Cardiac ventricle fibroblast (primary cell): ENCODE measurements around the gene SAPCD2. TPM values are rescaled to one million over a fixed set of nuclear protein-coding genes. Genes with fewer than 3 reads are reported as not detected.

Experiments
- total RNA-seq: library from RNA; depleted of rRNA; stranded (reverse); fragments of >200 nt; gene quantifications from 2 replicates; pipeline ENCODE4 v1.2.3, GENCODE V29; 2015

The SAPCD2 gene
- 0.34 and 0.75 TPM in 2 replicates for total RNA-seq

GRCh38 chr9:137070201-137070905, at the start of gene SAPCD2:
SAPCD2 (minus strand) TSS chr9:137070557; CDS start chr9:137070460, 97 bp downstream.

GRCh38 chr9:137114613-137115393, 44.4 kb upstream of the SAPCD2 start, which contains the start of gene DPP7:
DPP7 (minus strand) TSS chr9:137114733; CDS start chr9:137114713, 20 bp downstream.

GRCh38 chr9:137086531-137087408, 16.4 kb upstream of the SAPCD2 start, which contains the start of gene MAN1B1:
MAN1B1 (plus strand) TSS chr9:137086985; CDS start chr9:137087000, 15 bp downstream.

GRCh38 chr9:137077010-137077747, 6.8 kb upstream of the SAPCD2 start, which contains the start of gene UAP1L1:
UAP1L1 (plus strand) TSS chr9:137077517; CDS start chr9:137077533, 16 bp downstream.

GRCh38 chr9:137053944-137054931, 16.1 kb downstream of the SAPCD2 start, which contains the start of gene ENTPD2:
ENTPD2 (minus strand) TSS chr9:137054061; CDS start chr9:137053997, 64 bp downstream.

GRCh38 chr9:137046088-137046787, 24.1 kb downstream of the SAPCD2 start, which contains the start of gene NPDC1:
NPDC1 (minus strand) TSS chr9:137046177; CDS start chr9:137045989, 188 bp downstream.

GRCh38 chr9:137031904-137032640, 38.3 kb downstream of the SAPCD2 start, which contains the start of gene FUT7:
FUT7 (minus strand) TSS chr9:137032088; CDS start chr9:137031991, 97 bp downstream.

GRCh38 chr9:137027369-137028262, 42.7 kb downstream of the SAPCD2 start, which contains the start of gene ABCA2:
ABCA2 (minus strand) TSS chr9:137028237; CDS start chr9:137028140, 97 bp downstream.

Other genes with a start within 250 kb of the SAPCD2 start
- gene AJM1, start 228.1 kb downstream of the SAPCD2 start, total RNA-seq = 1.1 and 1.4 TPM in 2 replicates
- gene PHPT1, start 221.1 kb downstream of the SAPCD2 start, total RNA-seq = 109 TPM in 2 replicates
- gene MAMDC4, start 218.2 kb downstream of the SAPCD2 start, total RNA-seq = 0.37 and 0.78 TPM in 2 replicates
- gene EDF1, start 204.2 kb downstream of the SAPCD2 start, total RNA-seq = 418 and 434 TPM in 2 replicates
- 3.9 and 5.9 TPM in 2 replicates for gene TRAF2, start 184.0 kb downstream of the SAPCD2 start, total RNA-seq
- 137 and 146 TPM in 2 replicates for gene FBXW5, start 125.8 kb downstream of the SAPCD2 start, total RNA-seq
- not detected in 2 replicates for gene C8G, start 125.3 kb downstream of the SAPCD2 start, total RNA-seq
- gene LCN12, start 118.3 kb downstream of the SAPCD2 start, total RNA-seq = not detected in 2 replicates
- gene PTGDS, start 93.1 kb downstream of the SAPCD2 start, total RNA-seq = 211 and 233 TPM in 2 replicates
- gene LCNL1, start 87.6 kb downstream of the SAPCD2 start, total RNA-seq = 0.73 TPM in 1 of 2 replicates, not detected in the other
- gene PAXX, start 78.1 kb downstream of the SAPCD2 start, total RNA-seq = 22.2 and 22.3 TPM in 2 replicates
- 0.83 and 3.2 TPM in 2 replicates for gene CLIC3, start 74.0 kb downstream of the SAPCD2 start, total RNA-seq
- 27.1 and 27.6 TPM in 2 replicates for gene ABCA2, start 42.3 kb downstream of the SAPCD2 start, total RNA-seq
- not detected in 2 replicates for gene FUT7, start 38.5 kb downstream of the SAPCD2 start, total RNA-seq
- gene NPDC1, start 24.4 kb downstream of the SAPCD2 start, total RNA-seq = 58.8 and 86.1 TPM in 2 replicates
- not detected in 2 replicates for gene ENTPD2, start 16.5 kb downstream of the SAPCD2 start, total RNA-seq
- 6.0 and 9.9 TPM in 2 replicates for gene UAP1L1, start 7.0 kb upstream of the SAPCD2 start, total RNA-seq
- gene MAN1B1, start 16.4 kb upstream of the SAPCD2 start, total RNA-seq = 59.6 and 67.2 TPM in 2 replicates
- 97.4 and 113 TPM in 2 replicates for gene DPP7, start 44.2 kb upstream of the SAPCD2 start, total RNA-seq
- 0.29 TPM in 1 of 2 replicates, not detected in the other for gene GRIN1, start 68.6 kb upstream of the SAPCD2 start, total RNA-seq
- gene LRRC26, start 99.5 kb upstream of the SAPCD2 start, total RNA-seq = not detected in 2 replicates
- not detected in 2 replicates for gene TMEM210, start 101.5 kb upstream of the SAPCD2 start, total RNA-seq
- 10.9 and 19.1 TPM in 2 replicates for gene ANAPC2, start 118.0 kb upstream of the SAPCD2 start, total RNA-seq
- 50.5 and 62.2 TPM in 2 replicates for gene SSNA1, start 118.1 kb upstream of the SAPCD2 start, total RNA-seq
- gene TPRN, start 130.2 kb upstream of the SAPCD2 start, total RNA-seq = 9.4 and 14.9 TPM in 2 replicates
- gene TMEM203, start 135.1 kb upstream of the SAPCD2 start, total RNA-seq = 33.2 and 33.7 TPM in 2 replicates
- gene NDOR1, start 135.1 kb upstream of the SAPCD2 start, total RNA-seq = 8.0 and 9.5 TPM in 2 replicates
- gene RNF208, start 151.7 kb upstream of the SAPCD2 start, total RNA-seq = not detected in 2 replicates
- 1.4 TPM in 1 of 2 replicates, not detected in the other for gene CYSRT1, start 154.6 kb upstream of the SAPCD2 start, total RNA-seq
- not detected in 2 replicates for gene RNF224, start 156.9 kb upstream of the SAPCD2 start, total RNA-seq
- gene SLC34A3, start 160.3 kb upstream of the SAPCD2 start, total RNA-seq = not detected in 2 replicates
- gene TUBB4B, start 170.7 kb upstream of the SAPCD2 start, total RNA-seq = 118 and 122 TPM in 2 replicates
- gene STPG3, start 180.7 kb upstream of the SAPCD2 start, total RNA-seq = not detected in 2 replicates
- 33.9 and 37.6 TPM in 2 replicates for gene NELFB, start 184.8 kb upstream of the SAPCD2 start, total RNA-seq
- gene TOR4A, start 207.2 kb upstream of the SAPCD2 start, total RNA-seq = 4.0 and 5.3 TPM in 2 replicates
- 0.29 and 1.7 TPM in 2 replicates for gene NRARP, start 231.7 kb upstream of the SAPCD2 start, total RNA-seq